HG03095 (cell line): ENCODE results near the gene CYBRD1.
"Not testable (repeated sequence)": the region's sequence is repeated elsewhere in the genome, so short reads cannot be mapped to it uniquely, and the experiment has no call there.

Experiments
- ATAC-seq: cut with Tn5 transposase; IDR thresholded peaks from one replicate; pipeline ENCODE4 v1.9.1; 2021; ENCODE audit warnings: moderate library complexity; ENCODE audit not compliant: unreplicated experiment

The CYBRD1 gene, protein sequence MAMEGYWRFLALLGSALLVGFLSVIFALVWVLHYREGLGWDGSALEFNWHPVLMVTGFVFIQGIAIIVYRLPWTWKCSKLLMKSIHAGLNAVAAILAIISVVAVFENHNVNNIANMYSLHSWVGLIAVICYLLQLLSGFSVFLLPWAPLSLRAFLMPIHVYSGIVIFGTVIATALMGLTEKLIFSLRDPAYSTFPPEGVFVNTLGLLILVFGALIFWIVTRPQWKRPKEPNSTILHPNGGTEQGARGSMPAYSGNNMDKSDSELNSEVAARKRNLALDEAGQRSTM

DNA sequence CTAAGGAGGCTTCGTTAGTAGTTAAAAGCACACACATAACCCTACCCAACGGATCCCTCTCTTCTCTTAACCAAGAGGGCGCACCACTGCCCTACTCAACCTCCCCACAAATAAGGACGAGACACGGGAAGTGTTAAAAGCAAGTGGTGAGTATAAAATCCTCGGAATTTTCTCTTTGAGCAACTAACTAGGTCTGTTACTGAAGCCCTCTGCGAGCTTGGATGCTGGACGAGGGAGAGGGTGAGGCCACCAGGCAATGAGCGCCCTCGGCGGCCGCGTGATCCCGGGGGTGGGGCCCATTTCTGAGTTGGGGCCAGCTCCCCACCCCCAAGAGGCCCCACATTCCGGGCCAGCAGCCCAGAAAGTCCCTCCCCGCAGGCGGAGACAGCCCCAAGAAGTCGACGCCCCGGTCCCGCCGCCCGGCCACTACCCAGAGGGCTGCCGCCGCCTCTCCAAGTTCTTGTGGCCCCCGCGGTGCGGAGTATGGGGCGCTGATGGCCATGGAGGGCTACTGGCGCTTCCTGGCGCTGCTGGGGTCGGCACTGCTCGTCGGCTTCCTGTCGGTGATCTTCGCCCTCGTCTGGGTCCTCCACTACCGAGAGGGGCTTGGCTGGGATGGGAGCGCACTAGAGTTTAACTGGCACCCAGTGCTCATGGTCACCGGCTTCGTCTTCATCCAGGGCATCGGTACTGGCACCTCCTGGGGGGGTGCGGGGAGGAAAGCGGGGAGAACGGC is at the start of gene CYBRD1:
TSS of gene CYBRD1 (plus strand) at position 423 of the 736 bp plus-strand sequence. CDS start at position 495, 72 bp downstream.
- ATAC-seq: peak; percentile 39

DNA sequence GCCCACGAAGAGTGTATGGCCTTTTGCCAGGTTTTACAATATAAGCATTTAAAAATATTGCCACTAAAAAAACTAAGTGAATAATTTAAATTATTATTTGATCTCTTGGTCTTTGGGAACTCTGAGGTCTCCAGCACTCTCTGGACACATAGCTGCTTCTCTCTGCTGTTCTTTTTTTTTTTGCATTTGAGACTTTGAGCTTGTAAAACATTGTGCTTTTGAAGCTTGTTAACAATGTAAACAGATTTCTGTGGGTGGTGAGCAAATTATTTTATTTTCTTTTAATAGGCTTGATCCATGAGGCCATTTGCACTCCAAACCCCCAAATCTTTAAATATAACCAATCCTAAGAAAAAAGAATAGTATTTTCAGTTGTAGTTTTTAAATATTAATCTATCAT is 46.3 kb upstream of the CYBRD1 start:
- no peak for ATAC-seq

DNA sequence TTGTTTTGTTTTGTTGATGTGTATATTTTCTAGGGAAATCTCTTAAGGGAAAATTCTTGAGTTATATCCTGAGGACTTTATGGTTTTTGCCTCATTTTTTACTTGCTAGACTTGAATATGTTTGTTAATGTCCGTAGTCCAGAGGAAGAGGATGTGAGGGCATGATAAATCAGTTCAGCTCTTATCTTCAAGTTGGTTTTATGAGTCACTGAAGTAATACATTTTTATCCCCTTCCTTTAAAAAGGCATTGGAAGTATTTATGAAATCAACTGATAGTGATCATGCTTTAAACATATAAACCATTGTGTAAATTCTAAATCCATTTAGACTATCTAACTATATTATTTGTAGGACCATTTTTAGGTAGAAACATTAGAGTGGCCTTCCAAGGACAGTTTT is 43.9 kb upstream of the CYBRD1 start:
- ATAC-seq: no peak

DNA sequence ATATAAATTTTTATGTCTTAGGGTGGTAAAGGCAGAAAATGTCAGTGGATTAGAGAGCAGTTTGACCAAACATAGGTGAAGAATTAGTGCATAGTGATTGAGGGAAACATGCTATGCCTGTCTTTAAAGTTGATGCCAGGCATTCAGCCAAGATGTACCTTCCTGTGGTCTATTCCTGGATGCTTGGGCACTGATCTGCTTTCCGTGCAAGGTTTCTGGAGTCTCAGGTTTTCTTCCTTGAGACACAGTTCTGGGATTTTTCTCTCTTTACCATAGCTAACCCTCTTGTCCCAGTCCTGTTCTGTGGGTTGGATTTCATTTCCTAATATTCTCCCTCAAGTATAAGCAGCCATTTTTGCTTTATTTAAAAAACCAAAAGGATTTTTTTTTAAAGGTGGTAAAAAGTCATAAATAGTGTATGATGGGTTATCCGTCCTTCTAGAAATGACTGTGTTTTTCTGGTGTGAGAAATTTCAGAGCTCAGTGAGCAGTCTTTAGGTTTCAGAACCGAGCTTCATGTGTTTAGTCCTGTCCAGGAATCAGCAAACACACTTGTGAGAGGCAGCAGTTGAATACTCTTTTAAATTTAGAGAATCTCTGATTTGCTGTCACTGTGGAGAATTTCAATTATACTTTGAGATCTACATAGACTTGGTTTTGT is 43.0 kb upstream of the CYBRD1 start:
- ATAC-seq: peak; percentile 59

DNA sequence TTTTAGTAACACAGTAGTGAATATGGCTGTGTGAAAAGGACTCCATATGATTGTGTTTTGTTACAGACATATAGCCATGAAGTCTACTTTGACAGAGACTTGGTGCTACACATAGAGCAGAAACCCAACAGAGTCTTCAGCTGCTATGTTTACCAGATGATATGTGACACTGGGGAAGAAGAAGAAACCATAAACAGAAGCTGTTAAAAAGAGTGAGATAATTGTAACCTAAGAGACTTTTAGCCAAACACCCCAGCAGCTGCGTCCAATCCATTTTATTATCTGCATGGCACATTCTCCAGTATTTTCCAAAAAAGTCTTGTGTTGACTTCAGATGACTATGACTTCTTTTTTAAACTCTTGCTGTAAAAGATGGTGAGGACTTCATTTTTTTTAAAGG is 41.4 kb upstream of the CYBRD1 start:
- no peak for ATAC-seq

DNA sequence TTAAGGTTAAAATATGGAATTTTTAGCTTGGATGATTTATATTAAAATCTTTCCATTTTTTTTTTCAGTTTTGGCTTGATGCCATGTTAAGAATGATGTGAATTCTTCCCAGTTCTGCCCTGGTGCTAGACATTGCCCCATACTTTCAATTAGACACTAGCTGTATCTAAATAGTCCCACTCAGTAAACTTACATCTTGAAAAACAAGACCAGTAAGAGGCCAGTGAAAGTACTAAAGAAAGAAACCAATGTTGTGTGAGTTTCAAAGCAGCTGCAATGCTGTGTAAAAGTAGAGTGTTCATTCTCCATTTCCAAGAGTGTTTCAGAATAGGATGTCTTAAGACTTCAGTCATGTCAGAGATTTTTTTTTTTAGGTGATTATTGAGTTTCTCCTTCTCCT is 40.0 kb upstream of the CYBRD1 start:
- peak; percentile 63 for ATAC-seq

DNA sequence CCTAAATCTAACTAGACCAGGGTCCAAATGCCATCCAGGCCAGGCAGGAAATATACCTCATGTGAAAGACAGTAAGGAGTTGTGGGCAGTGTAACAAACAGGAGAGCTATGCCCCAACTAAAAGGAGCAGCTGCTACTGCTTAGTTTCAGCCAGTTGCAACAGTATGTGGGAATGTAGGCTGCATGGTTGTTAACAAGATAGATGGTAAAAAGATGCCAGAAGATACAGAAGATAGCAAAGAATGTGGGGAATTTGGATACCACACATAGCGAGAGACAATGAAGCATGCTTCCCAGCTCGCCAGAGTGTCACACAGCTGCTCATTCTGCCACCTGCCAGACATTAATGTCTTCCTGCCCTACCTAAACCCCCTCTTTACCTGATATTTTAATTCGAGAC is 39.4 kb upstream of the CYBRD1 start:
- no peak for ATAC-seq

DNA sequence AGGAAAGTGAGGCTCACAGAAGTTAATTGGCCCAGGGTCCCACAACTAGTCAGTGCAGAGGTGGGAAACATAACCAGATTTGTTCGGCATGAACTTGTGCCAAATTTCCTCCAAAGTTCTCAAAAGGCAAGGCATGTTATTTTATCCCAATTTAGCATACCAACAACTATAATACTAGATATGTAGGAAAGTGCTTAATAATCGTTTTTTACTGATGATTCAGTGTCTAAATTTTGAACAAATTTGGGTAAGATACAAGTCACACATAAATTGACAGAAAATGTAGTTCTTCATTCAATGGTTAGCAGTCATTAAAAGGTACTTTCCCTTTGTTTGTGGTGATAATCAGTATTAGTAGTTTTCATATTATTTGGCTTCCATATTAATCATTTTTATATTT is 38.5 kb upstream of the CYBRD1 start:
- ATAC-seq: no peak

DNA sequence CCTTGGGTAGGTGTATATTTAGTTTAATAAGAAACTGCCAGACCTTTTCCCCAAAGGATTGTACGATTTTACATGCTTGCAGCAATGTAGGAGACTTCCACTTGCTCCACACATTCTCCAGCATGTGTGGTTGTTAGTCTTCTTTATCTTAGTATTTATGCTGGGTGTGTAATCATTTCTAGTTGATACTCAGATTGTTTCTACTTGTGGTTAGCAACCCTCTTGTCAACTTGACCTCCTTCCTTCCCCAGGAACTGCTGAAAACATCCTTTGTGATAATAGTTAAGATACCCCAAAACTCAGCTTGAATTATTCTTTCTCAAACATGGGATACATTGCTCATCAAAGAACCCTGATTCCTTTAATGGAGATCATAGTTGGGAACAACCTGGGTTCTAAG is 37.2 kb upstream of the CYBRD1 start:
- ATAC-seq: no peak

DNA sequence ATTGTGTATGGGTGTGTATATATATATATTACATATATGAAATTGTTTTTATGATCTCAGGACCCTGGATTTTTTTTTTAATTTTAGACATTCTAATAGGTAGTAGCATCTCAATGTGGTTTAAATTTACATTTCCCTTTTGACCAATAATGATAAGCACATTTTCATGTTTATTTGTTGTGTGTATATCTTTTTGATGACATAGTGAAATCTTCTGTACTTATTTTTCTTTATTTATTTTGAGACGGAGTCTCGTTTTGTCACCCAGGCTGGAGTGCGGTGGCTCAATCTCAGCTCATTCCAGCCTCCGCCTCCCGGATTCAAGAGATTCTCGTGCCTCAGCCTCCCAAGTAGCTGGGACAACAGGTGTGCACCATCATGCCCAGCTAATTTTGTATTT is 35.1 kb upstream of the CYBRD1 start:
- ATAC-seq: no peak

DNA sequence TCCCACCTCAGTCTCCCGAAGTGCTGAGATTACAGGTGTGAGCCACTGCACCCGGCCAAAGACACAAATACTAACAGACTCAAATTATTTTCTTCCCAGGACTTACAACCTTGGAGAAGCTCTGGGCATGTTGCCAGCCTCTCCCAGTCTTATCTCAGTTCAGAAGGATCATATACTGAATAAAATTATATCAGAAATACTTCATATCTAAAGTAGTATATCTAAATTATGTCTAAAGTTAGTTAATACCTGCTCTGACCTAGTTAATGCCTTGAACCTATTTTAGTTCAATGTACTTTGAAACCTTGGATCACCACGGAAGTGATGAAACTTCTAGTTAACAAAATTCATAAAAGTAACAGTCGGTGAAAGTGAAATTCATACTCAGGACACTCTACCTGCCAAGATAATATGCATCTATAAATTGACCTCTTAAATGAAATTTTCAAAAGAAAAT is 34.4 kb upstream of the CYBRD1 start:
- no peak for ATAC-seq

DNA sequence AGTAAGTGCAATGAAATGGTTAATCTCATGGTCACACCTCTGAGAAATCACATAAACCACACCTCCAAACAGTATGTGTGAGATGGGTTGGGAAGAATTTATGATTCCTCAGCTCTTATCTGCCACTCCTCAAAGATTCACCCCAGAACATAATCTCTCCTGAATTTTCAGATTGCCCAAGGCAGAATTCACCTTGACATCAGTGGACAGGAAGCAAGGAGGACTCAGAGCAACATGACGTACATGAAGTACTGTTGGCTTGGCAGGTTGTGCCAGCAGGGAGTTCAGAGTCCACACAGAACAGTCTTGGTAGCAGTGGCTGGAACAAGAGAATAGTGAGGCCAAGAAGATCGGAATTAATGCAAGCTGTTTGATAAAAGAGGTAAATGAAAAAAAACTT is 31.7 kb upstream of the CYBRD1 start:
- ATAC-seq: no peak

DNA sequence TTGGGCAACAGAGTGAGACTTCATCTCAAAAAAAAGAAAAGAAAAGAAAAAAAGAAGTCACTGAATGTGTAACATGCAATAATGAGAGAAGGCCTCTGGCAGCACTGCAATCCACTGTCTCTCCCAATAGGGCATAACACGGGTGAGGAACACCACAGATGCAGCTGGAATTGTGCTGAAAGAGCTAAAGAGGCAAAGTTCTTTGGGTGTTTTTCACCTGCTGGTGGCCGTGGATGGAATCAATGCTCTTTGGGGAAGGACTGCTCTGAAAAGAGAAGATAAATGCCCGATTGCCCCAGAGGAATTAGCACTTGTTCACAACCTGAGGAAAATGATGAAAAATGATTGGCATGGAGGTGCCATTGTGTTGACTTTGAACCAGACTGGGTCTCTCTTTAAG is 31.0 kb upstream of the CYBRD1 start:
- no peak for ATAC-seq

DNA sequence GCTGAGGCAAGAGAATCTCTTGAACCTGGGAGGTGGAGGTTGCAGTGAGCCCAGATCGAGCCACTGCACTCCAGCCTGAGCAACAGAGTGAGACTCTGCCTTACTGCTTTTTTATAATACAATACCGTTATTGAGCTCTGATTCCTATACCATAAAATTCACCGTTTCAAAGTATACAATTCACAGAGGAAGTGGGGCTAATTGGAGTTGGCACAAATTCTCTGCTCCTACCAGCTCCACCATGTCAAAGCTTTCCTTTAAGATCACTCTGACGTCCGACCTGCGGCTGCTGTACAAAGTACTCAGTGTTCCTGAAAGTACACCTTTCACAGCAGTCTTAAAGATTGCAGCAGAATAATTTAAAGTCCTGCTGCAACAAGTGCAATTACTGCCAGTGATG is 29.6 kb upstream of the CYBRD1 start:
- no peak for ATAC-seq

DNA sequence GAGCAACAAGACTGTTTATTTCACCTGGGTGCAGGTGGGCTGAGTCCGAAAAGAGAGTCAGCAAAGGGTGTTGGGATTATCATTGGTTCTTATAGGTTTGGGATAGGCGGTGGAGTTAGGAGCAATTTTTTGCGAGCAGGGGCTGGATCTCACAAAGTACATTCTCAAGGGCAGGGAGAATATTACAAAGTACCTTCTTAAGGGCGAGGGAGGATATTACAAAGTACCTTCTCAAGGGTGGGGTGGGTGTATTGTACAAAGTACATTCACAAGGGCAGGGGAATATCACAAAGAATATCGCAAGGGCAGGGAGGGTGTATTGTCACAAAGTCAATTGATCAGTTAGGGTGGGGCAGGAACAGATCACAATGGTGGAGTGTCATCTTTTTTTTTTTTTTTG is 24.6 kb upstream of the CYBRD1 start:
- ATAC-seq: not testable (repeated sequence)

DNA sequence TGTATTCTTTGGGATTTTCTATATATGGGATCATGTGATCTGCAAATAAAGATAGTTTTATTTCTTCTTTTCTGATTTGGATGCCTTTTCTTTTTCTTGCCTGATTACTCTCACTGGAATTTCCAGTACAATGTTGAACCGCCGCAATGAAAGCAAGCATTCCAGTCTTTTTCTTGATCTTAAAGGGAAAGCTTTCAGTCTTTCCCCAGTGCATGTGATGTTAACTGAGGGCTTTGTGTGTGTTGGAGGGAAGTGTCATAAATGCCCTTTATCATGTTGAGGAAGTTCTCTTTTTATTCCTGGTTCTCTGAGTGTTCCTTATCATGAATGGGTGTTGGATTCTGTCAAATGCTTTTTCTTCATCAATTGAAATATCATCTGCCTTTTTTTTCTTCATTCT is 16.9 kb upstream of the CYBRD1 start:
- ATAC-seq: no peak

DNA sequence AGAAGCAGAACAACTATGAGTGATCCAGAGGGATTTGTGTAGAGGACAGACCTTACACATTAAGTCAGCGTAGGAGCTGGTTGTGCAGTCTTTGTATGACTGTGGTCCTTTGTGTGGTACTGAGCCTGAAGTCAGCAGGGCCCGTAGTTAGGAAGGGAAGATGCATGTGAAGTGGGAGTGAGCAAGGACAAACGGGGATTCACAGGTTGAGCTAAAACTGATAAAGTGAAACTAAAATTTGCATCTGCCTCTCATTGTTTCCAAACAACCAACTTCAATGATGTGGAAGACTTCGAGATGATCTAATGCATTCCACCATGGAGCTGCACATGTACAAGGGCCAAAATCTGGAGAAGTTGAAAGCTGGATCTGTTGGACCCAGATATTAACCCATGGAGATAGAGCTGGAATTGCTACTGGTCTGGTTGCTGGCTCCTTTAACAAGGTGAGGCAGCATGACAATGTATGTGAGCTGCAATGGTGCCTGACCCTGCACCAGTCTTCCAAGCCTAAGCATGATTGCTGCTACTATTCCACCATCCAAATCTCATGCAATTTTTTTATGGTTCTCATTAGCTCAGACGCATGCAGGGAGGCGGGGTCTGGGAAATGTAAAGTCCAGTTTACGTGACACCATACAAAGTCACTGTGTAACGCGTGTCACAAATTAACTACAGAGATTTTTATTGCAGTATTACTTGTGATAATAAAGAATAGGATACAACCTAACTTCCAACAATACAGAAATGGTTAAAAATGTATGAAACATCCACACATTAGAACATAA is 12.1 kb upstream of the CYBRD1 start:
- ATAC-seq: peak; percentile 74

DNA sequence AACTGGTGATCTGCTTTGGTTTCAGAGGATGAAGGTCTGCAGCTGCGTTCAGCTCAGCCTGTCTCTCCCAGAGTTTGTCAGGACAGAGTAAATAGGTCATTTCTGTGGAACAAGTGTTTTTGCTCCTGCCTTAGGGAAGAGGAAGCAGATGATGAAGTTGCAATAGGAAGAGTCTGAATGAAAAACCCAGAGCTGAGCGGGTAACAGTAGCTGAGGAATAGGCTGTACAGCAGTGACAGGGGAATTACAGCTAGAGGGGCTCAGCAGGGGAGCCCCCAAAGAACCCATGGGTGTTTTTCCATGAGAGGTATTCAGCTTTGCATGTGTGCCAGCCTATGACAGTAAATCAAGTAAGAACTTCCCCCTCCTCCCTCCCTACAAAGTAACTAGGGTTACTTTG is 10.3 kb upstream of the CYBRD1 start:
- ATAC-seq: no peak

DNA sequence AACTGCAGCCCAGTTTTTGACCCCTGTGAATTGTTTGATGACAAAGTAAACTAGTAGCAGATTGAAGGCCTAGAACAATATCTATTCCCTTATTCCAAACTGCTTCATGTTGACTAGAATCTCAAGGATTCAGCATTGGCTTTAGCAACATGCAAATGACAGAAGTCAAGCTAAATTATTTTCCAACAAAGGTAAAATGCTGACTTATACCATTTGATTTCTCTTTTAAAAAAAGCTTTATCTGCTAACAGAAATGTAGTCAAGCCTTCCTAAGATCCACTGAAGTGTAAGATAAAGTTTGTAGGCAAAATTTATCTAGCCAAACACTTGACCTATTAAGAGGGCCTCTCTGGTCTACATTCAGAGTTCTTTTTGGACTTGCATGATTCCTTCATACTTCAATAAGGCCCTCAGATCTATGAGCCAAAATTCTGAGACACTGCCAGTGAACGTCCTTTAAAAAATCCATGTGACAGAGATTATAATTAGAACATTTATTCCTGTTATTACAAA is 9.5 kb upstream of the CYBRD1 start:
- ATAC-seq: no peak

DNA sequence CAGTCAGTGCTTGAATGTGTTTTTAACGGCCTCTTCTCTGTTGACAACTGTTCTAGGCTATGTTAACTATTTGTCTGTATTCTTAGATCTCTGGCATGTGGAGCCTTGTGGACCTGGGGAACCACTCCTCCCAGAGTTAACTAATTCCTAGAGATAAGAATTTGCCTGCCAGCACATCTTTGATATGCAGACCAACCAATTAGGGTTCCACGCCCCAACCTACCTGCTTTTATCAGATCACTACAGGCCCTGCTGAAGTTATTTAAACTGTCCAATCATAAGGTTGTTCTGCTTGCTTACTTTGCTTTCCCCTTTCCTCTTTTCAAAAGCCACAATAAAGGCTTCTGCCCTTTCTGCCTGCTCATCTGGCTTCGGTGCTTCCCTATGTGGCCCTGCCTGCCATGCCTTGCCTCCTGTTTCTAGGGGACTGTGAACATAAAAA is 8.5 kb upstream of the CYBRD1 start:
- peak; percentile 45 for ATAC-seq
